Colonic mucosa (tissue), 4 donors: Measurements from ENCODE around the gene ZMIZ1. TPM values are rescaled to one million over a fixed set of nuclear protein-coding genes. Genes with fewer than 3 reads are reported as not detected.

ENCODE experiments used
- DNase-seq: peaks from one replicate; pipeline ENCODE4 v3.0.0-alpha.2; 2020
- H3K27ac ChIP-seq: fragments of 200-600 bp; one replicate; pipeline ENCODE4 v1.8.0; 2021
- H3K27me3 ChIP-seq: fragments of 200-600 bp; one replicate; pipeline ENCODE4 v1.8.0; 2021
- H3K36me3 ChIP-seq: fragments of 200-600 bp; one replicate; pipeline ENCODE4 v1.8.0; 2021
- H3K4me1 ChIP-seq: fragments of 200-600 bp; one replicate; pipeline ENCODE4 v1.8.0; 2021; ENCODE audit warnings: mild to moderate bottlenecking
- H3K4me3 ChIP-seq: fragments of 200-600 bp; one replicate; pipeline ENCODE4 v1.8.0; 2021
- H3K9ac ChIP-seq, 2 donors: one replicate each; pipeline ENCODE4 v1.7.0; 2013; ENCODE audit warnings: control low read depth in 2 of 2, low read depth in 2 of 2, low read length in 2 of 2
- H3K9me3 ChIP-seq: fragments of 200-600 bp; one replicate; pipeline ENCODE4 v1.8.0; 2021
- intact Hi-C: fragments of 100-400 bp; cut with DNase I; formaldehyde crosslinking; loops from one replicate; pipeline ENCODE4 v1.14.1; 2022
- total RNA-seq, 2 donors: library from RNA; stranded (reverse); fragmentation: NEBNext Ultra II Directional in 1 of 2; extraction: Animal tissue kit (Norgen Biotek cat#: 25700) in 1 of 2; gene quantifications; one replicate each; pipeline ENCODE4 v1.2.1, GENCODE V29; 2021
- TF ChIP-seq, protein P1 (sequence below): fragments of 200-600 bp; IDR thresholded peaks from one replicate; pipeline ENCODE4 v1.8.0; 2022; ENCODE audit warnings: antibody characterized with exemption, mild to moderate bottlenecking
- donor health status: healthy.
- donor health status: DM: no; HTN: no; CAD: no.
- donor health status: DM: no; HTN: no; CAD: no.

ZMIZ1 gene
- total RNA-seq, 2 donors from 2014 or later = 51.0 to 54.0 TPM

DNA sequence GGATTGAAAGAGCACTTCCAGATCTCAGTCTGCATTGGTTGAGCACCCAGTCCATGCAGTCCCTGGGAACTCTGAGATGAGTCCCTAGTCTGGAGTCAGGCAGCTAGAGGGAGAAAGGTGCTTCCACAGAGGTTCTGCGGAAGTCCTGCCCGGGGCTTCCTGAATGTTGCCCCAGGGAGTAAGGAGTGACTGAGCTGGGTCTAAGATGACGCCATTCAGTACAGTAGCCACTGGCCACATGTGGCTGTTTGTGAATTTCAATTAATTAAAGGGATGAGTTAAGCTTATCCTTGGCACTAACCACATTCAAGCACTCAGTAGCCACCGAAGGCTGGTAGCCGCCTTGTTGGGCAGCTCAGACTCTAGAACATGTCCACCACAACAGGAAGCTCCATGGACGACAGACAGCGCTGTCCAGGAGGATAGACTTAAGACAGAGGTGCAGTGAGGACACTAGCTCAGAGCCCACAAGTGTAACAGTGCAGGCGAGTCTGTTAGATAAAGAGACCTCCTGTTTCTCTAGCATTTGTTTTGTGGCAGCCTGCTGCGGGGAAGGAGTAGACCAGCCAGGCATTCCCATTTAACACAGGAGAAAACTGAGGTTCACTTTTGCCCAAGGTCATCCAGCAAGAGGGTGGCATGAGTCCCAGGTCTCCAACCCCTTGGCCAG, 176.9 kb downstream of the ZMIZ1 start:
- H3K36me3 ChIP-seq = no peaks in the 10 kb centered on the region
- TF ChIP-seq, protein P1, sequence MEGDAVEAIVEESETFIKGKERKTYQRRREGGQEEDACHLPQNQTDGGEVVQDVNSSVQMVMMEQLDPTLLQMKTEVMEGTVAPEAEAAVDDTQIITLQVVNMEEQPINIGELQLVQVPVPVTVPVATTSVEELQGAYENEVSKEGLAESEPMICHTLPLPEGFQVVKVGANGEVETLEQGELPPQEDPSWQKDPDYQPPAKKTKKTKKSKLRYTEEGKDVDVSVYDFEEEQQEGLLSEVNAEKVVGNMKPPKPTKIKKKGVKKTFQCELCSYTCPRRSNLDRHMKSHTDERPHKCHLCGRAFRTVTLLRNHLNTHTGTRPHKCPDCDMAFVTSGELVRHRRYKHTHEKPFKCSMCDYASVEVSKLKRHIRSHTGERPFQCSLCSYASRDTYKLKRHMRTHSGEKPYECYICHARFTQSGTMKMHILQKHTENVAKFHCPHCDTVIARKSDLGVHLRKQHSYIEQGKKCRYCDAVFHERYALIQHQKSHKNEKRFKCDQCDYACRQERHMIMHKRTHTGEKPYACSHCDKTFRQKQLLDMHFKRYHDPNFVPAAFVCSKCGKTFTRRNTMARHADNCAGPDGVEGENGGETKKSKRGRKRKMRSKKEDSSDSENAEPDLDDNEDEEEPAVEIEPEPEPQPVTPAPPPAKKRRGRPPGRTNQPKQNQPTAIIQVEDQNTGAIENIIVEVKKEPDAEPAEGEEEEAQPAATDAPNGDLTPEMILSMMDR = no peak
- peak overlapping the region; percentile 13 to 15 for H3K9ac ChIP-seq
- peaks cover 14% of the 10 kb centered on the region for H3K4me1 ChIP-seq
- H3K9me3 ChIP-seq = no peaks in the 10 kb centered on the region
- no peaks in the 10 kb centered on the region for H3K27me3 ChIP-seq
- intact Hi-C loops = no loop called here
- peak overlapping the region; percentile 67 for H3K27ac ChIP-seq
- no peak overlapping the region for H3K4me3 ChIP-seq
- DNase-seq = no peak

- Histone ChIP-seq H3K36me3 (no peaks in the 10 kb centered on the region), H3K9ac (peak overlapping the region in 1 of 2 donors; percentile 13), H3K27ac (peak overlapping the region; percentile 67), H3K9me3 (no peaks in the 10 kb centered on the region), H3K4me3 (no peak overlapping the region), H3K27me3 (no peaks in the 10 kb centered on the region), H3K4me1 (peaks cover 11% of the 10 kb centered on the region)
- TF ChIP-seq, protein P1 = no peak
- intact Hi-C loops = no loop called here
- DNase-seq = no peak
Measured at GRCh38 chr10:79246209-79246581, 177.4 kb downstream of the ZMIZ1 start.

DNA sequence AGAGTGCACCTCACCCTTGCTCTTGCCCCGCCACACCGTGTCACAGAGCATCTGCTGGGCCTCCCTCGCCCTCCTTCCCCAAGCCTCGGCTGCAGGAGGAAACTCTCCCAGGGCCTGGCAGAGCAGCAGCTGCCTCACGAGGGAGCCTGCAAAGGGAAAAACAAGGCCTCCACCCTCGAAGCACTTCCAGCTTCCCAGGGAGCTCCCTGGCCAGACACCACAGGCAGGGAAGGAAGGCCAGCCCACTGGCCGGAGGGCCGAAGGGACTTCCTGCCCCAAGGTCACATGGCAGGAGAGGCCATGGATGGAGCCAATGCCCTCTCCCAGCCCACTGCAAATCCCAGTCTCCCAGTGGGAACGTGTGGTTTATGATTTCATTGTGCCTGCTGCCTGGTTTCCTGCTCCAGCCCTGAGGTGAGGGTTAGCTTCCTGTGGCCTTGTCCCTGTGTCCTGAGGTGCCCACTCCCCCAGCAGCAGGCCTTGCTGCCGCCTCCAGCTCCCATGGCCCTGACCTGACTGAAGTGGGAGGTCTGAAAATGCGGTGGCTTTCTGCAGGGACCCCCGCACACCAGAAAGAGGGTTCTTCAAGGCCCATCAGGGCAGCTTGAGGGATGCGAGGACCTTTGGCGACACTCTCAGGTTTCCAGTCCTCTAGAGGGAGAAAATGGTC, 178.0 kb downstream of the ZMIZ1 start:
- DNase-seq = peak; percentile 47
- H3K27ac ChIP-seq = peak overlapping the region; percentile 67
- no peaks in the 10 kb centered on the region for H3K36me3 ChIP-seq
- H3K4me3 ChIP-seq = no peak overlapping the region
- no peaks in the 10 kb centered on the region for H3K27me3 ChIP-seq
- H3K4me1 ChIP-seq = peaks cover 6% of the 10 kb centered on the region
- H3K9ac ChIP-seq = peak overlapping the region in 1 of 2 donors; percentile 13
- TF ChIP-seq, protein P1 = no peak
- intact Hi-C loops = no loop called here
- no peaks in the 10 kb centered on the region for H3K9me3 ChIP-seq

- intact Hi-C loops = no loop called here
Measured at GRCh38 chr10:79247373-79248137, 178.8 kb downstream of the ZMIZ1 start.

More at GRCh38 chr10:79247373-79248137, 178.8 kb downstream of the ZMIZ1 start:
- no peaks in the 10 kb centered on the region for H3K9me3 ChIP-seq
- peak overlapping the region; percentile 13 to 16 for H3K9ac ChIP-seq
- H3K36me3 ChIP-seq = no peaks in the 10 kb centered on the region
- H3K27ac ChIP-seq = peak overlapping the region; percentile 67
- no peaks in the 10 kb centered on the region for H3K27me3 ChIP-seq
- H3K4me3 ChIP-seq = no peak overlapping the region
- TF ChIP-seq, protein P1 = no peak
- DNase-seq = no peak
- peaks cover 6% of the 10 kb centered on the region for H3K4me1 ChIP-seq
